ENCODE measurements around the gene TMEM266.

The TMEM266 gene

GRCh38 chr15:76058714-76059319 lies 968 bp upstream of the TMEM266 start:
- TF ChIP-seq YY1 (IDR thresholded peaks at IDR 0.05; ENCODE audit: insufficient read depth, insufficient read length): no peak
- no peak for TF ChIP-seq SUZ12 (IDR thresholded peaks at IDR 0.05; ENCODE audit: extremely low read depth, insufficient read depth, insufficient read length)
- TF ChIP-seq ZNF274 (IDR thresholded peaks at IDR 0.05; ENCODE audit: low read depth, low read length): no peak
- Histone ChIP-seq H3K4me3 (ENCODE audit: insufficient read length, low read depth) (peak overlapping the region; percentile 66), H3K27me3 (ENCODE audit: insufficient read depth, insufficient read length) (peaks cover 31% of the 10 kb centered on the region), H3K9me3 (ENCODE audit: insufficient read depth, low read length) (no peaks in the 10 kb centered on the region), H3K36me3 (ENCODE audit: insufficient read depth, insufficient read length, low read length) (no peaks in the 10 kb centered on the region), H3K9ac (ENCODE audit: insufficient read length, low read depth) (peak overlapping the region; percentile 74), H3K4me1 (ENCODE audit: insufficient read depth, insufficient read length) (peaks cover 3% of the 10 kb centered on the region)
- DNase-seq (ENCODE audit: low read depth, low spot score): no peak

GRCh38 chr15:76060118-76060989 lies 569 bp downstream of the TMEM266 start:
- Histone ChIP-seq H3K9me3 (ENCODE audit: insufficient read depth, low read length) (no peaks in the 10 kb centered on the region), H3K36me3 (ENCODE audit: insufficient read depth, insufficient read length, low read length) (no peaks in the 10 kb centered on the region), H3K9ac (ENCODE audit: insufficient read length, low read depth) (peak overlapping the region; percentile 61), H3K4me3 (ENCODE audit: insufficient read length, low read depth) (peak overlapping the region; percentile 63), H3K4me1 (ENCODE audit: insufficient read depth, insufficient read length) (peaks cover 5% of the 10 kb centered on the region), H3K27me3 (ENCODE audit: insufficient read depth, insufficient read length) (peaks cover 31% of the 10 kb centered on the region)
- no peak for DNase-seq (ENCODE audit: low read depth, low spot score)
- no peak for TF ChIP-seq SUZ12 (IDR thresholded peaks at IDR 0.05; ENCODE audit: extremely low read depth, insufficient read depth, insufficient read length)
- no peak for TF ChIP-seq YY1 (IDR thresholded peaks at IDR 0.05; ENCODE audit: insufficient read depth, insufficient read length)
- no peak for TF ChIP-seq ZNF274 (IDR thresholded peaks at IDR 0.05; ENCODE audit: low read depth, low read length)

GRCh38 chr15:76061700-76062099 lies 1.9 kb downstream of the TMEM266 start:
- TF ChIP-seq SUZ12 (IDR thresholded peaks at IDR 0.05; ENCODE audit: extremely low read depth, insufficient read depth, insufficient read length): no peak
- TF ChIP-seq ZNF274 (IDR thresholded peaks at IDR 0.05; ENCODE audit: low read depth, low read length): no peak
- no peak for TF ChIP-seq YY1 (IDR thresholded peaks at IDR 0.05; ENCODE audit: insufficient read depth, insufficient read length)
- DNase-seq (ENCODE audit: low read depth, low spot score): no peak
- no peak overlapping the region for H3K9ac ChIP-seq (ENCODE audit: insufficient read length, low read depth)
- H3K4me1 ChIP-seq (ENCODE audit: insufficient read depth, insufficient read length): peaks cover 6% of the 10 kb centered on the region
- no peaks in the 10 kb centered on the region for H3K9me3 ChIP-seq (ENCODE audit: insufficient read depth, low read length)
- no peaks in the 10 kb centered on the region for H3K36me3 ChIP-seq (ENCODE audit: insufficient read depth, insufficient read length, low read length)
- H3K4me3 ChIP-seq (ENCODE audit: insufficient read length, low read depth): no peak overlapping the region
- H3K27me3 ChIP-seq (ENCODE audit: insufficient read depth, insufficient read length): peaks cover 31% of the 10 kb centered on the region

GRCh38 chr15:76062286-76062685 lies 2.5 kb downstream of the TMEM266 start:
- Histone ChIP-seq H3K36me3 (ENCODE audit: insufficient read depth, insufficient read length, low read length) (no peaks in the 10 kb centered on the region), H3K4me1 (ENCODE audit: insufficient read depth, insufficient read length) (peaks cover 6% of the 10 kb centered on the region), H3K9ac (ENCODE audit: insufficient read length, low read depth) (no peak overlapping the region), H3K9me3 (ENCODE audit: insufficient read depth, low read length) (no peaks in the 10 kb centered on the region), H3K4me3 (ENCODE audit: insufficient read length, low read depth) (no peak overlapping the region), H3K27me3 (ENCODE audit: insufficient read depth, insufficient read length) (peaks cover 31% of the 10 kb centered on the region)
- TF ChIP-seq YY1 (IDR thresholded peaks at IDR 0.05; ENCODE audit: insufficient read depth, insufficient read length): no peak
- TF ChIP-seq ZNF274 (IDR thresholded peaks at IDR 0.05; ENCODE audit: low read depth, low read length): no peak
- TF ChIP-seq SUZ12 (IDR thresholded peaks at IDR 0.05; ENCODE audit: extremely low read depth, insufficient read depth, insufficient read length): no peak
- no peak for DNase-seq (ENCODE audit: low read depth, low spot score)

GRCh38 chr15:76064375-76064774 lies 4.6 kb downstream of the TMEM266 start:
- peak; percentile 63 for DNase-seq (ENCODE audit: low read depth, low spot score)
- H3K27me3 ChIP-seq (ENCODE audit: insufficient read depth, insufficient read length): peaks cover 16% of the 10 kb centered on the region
- no peak overlapping the region for H3K4me3 ChIP-seq (ENCODE audit: insufficient read length, low read depth)
- H3K9ac ChIP-seq (ENCODE audit: insufficient read length, low read depth): no peak overlapping the region
- peaks cover 6% of the 10 kb centered on the region for H3K4me1 ChIP-seq (ENCODE audit: insufficient read depth, insufficient read length)
- TF ChIP-seq SUZ12 (IDR thresholded peaks at IDR 0.05; ENCODE audit: extremely low read depth, insufficient read depth, insufficient read length) (no peak), YY1 (IDR thresholded peaks at IDR 0.05; ENCODE audit: insufficient read depth, insufficient read length) (no peak), ZNF274 (IDR thresholded peaks at IDR 0.05; ENCODE audit: low read depth, low read length) (no peak)
- no peaks in the 10 kb centered on the region for H3K9me3 ChIP-seq (ENCODE audit: insufficient read depth, low read length)
- H3K36me3 ChIP-seq (ENCODE audit: insufficient read depth, insufficient read length, low read length): no peaks in the 10 kb centered on the region

GRCh38 chr15:76065245-76065644 lies 5.5 kb downstream of the TMEM266 start:
- H3K4me1 ChIP-seq (ENCODE audit: insufficient read depth, insufficient read length): peaks cover 6% of the 10 kb centered on the region
- no peak for TF ChIP-seq YY1 (IDR thresholded peaks at IDR 0.05; ENCODE audit: insufficient read depth, insufficient read length)
- H3K9me3 ChIP-seq (ENCODE audit: insufficient read depth, low read length): no peaks in the 10 kb centered on the region
- H3K9ac ChIP-seq (ENCODE audit: insufficient read length, low read depth): no peak overlapping the region
- no peaks in the 10 kb centered on the region for H3K36me3 ChIP-seq (ENCODE audit: insufficient read depth, insufficient read length, low read length)
- H3K27me3 ChIP-seq (ENCODE audit: insufficient read depth, insufficient read length): peaks cover 12% of the 10 kb centered on the region
- H3K4me3 ChIP-seq (ENCODE audit: insufficient read length, low read depth): no peak overlapping the region
- DNase-seq (ENCODE audit: low read depth, low spot score): no peak

- no peak overlapping the region for H3K9ac ChIP-seq (ENCODE audit: insufficient read length, low read depth)
- DNase-seq (ENCODE audit: low read depth, low spot score): no peak
- no peaks in the 10 kb centered on the region for H3K9me3 ChIP-seq (ENCODE audit: insufficient read depth, low read length)
- H3K4me1 ChIP-seq (ENCODE audit: insufficient read depth, insufficient read length): peaks cover 6% of the 10 kb centered on the region
- H3K4me3 ChIP-seq (ENCODE audit: insufficient read length, low read depth): no peak overlapping the region
- H3K27me3 ChIP-seq (ENCODE audit: insufficient read depth, insufficient read length): peaks cover 6% of the 10 kb centered on the region
- no peaks in the 10 kb centered on the region for H3K36me3 ChIP-seq (ENCODE audit: insufficient read depth, insufficient read length, low read length)
- TF ChIP-seq YY1 (IDR thresholded peaks at IDR 0.05; ENCODE audit: insufficient read depth, insufficient read length): no peak
- TF ChIP-seq ZNF274 (IDR thresholded peaks at IDR 0.05; ENCODE audit: low read depth, low read length): no peak
- TF ChIP-seq SUZ12 (IDR thresholded peaks at IDR 0.05; ENCODE audit: extremely low read depth, insufficient read depth, insufficient read length): no peak
Measured at GRCh38 chr15:76065793-76066192, 6.0 kb downstream of the TMEM266 start.
